Chondrocyte (in vitro differentiated cells): ENCODE data around the gene BTBD6. TPM values are rescaled to one million over a fixed set of nuclear protein-coding genes. Genes with fewer than 3 reads are reported as not detected.

Experiments
- DNase-seq: peaks from one replicate; pipeline ENCODE4 v3.0.0; 2021; ENCODE audit warnings: mixed read lengths, low spot score
- H3K27ac Mint-ChIP-seq: one replicate; pipeline ENCODE4 v1.8.0; 2021; ENCODE audit warnings: mild to moderate bottlenecking, moderate library complexity, mixed read lengths; ENCODE audit not compliant: unreplicated experiment
- H3K27me3 Mint-ChIP-seq: 2 replicates; pipeline ENCODE4 v1.8.0; 2021; ENCODE audit warnings: low read depth, mixed read lengths
- H3K36me3 Mint-ChIP-seq: 2 replicates; pipeline ENCODE4 v1.8.0; 2021; ENCODE audit warnings: low read depth, mixed read lengths
- H3K4me1 Mint-ChIP-seq: 2 replicates; pipeline ENCODE4 v1.8.0; 2021; ENCODE audit warnings: low read depth, mild to moderate bottlenecking, mixed read lengths
- H3K4me3 Mint-ChIP-seq: one replicate; pipeline ENCODE4 v1.8.0; 2021; ENCODE audit warnings: mild to moderate bottlenecking, moderate library complexity, mixed read lengths; ENCODE audit not compliant: unreplicated experiment
- H3K9me3 Mint-ChIP-seq: 2 replicates; pipeline ENCODE4 v1.8.0; 2021; ENCODE audit warnings: low read depth, mixed read lengths
- CTCF ChIP-seq: fragments of 200-600 bp; sonication (generic); IDR thresholded peaks from 2 replicates; pipeline ENCODE4 v1.5.0; 2021; ENCODE audit warnings: antibody characterized with exemption, mild to moderate bottlenecking, moderate library complexity
- total RNA-seq: library from RNA; stranded (reverse); gene quantifications from 3 replicates; pipeline ENCODE4 v1.2.1, GENCODE V29; 2021

Gene BTBD6
- total RNA-seq, 1 donor from 2014 or later: 54.3 TPM

GRCh38 chr14:105219753-105220152 is 28.6 kb upstream of the BTBD6 start:
- no peak for TF ChIP-seq CTCF
- DNase-seq: no peak
- H3K4me1 Mint-ChIP-seq: no peaks in the 10 kb centered on the region
- no peaks in the 10 kb centered on the region for H3K27me3 Mint-ChIP-seq
- H3K27ac Mint-ChIP-seq: no peak overlapping the region
- H3K36me3 Mint-ChIP-seq: peaks cover 8% of the 10 kb centered on the region
- H3K4me3 Mint-ChIP-seq: no peak overlapping the region
- H3K9me3 Mint-ChIP-seq: no peaks in the 10 kb centered on the region

- no peak overlapping the region for H3K27ac Mint-ChIP-seq
- H3K9me3 Mint-ChIP-seq: no peaks in the 10 kb centered on the region
- H3K4me1 Mint-ChIP-seq: no peaks in the 10 kb centered on the region
- H3K4me3 Mint-ChIP-seq: no peak overlapping the region
- H3K36me3 Mint-ChIP-seq: peaks cover 13% of the 10 kb centered on the region
- H3K27me3 Mint-ChIP-seq: no peaks in the 10 kb centered on the region
- TF ChIP-seq CTCF: no peak
- no peak for DNase-seq
Observed at GRCh38 chr14:105220699-105221597, 27.4 kb upstream of the BTBD6 start.

DNA sequence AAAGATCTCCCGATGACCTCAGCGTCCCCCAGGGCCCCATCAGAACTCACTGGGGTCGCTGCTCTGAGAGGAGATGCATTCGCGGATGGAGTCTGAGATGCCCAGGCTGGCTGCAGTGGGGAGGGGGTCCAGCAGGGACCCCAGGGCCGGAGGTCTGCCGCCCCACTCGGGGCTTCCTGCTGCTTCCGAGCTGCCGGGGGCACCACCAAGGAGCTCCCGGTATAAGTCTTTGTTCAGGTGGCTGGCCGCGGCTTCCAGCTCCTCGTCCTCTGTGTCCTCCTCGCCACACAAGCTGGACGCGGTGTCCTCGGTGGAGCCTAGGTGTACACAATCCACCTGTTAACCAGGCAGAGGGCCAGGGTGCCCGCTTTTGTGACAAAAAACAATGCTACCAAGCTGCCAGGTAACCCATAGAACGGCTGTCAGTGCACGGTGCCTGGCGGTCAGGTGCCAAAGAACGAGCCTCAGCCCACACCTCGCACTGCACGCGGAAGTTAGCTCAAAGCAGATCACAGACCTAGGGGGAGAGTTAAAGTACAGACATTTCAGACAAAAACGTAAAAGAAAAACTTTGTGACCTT is 26.6 kb upstream of the BTBD6 start:
- no peak overlapping the region for H3K27ac Mint-ChIP-seq
- peaks cover 16% of the 10 kb centered on the region for H3K36me3 Mint-ChIP-seq
- no peak for TF ChIP-seq CTCF
- H3K4me1 Mint-ChIP-seq: no peaks in the 10 kb centered on the region
- no peaks in the 10 kb centered on the region for H3K9me3 Mint-ChIP-seq
- no peaks in the 10 kb centered on the region for H3K27me3 Mint-ChIP-seq
- no peak for DNase-seq
- H3K4me3 Mint-ChIP-seq: no peak overlapping the region

DNA sequence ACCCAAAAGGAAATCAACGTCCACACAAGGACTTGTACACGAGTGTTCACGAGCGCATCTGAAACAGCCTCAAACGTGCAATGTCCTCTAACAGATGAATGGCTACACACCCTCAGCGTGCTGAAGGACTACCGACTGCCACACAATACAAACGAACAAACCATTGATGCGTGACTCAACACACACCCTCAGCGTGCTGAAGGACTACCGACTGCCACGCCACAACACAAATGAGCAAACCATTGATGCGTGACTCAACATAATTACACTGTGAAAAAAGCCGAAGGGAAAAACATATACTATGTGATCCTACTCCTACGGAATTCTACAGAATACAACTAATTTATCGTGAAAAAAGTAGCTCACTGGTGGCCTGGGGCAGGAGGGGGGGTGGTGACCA is 25.1 kb upstream of the BTBD6 start:
- Mint-ChIP-seq H3K9me3 (no peaks in the 10 kb centered on the region), H3K4me1 (no peaks in the 10 kb centered on the region), H3K36me3 (peaks cover 14% of the 10 kb centered on the region), H3K4me3 (no peak overlapping the region), H3K27me3 (no peaks in the 10 kb centered on the region), H3K27ac (no peak overlapping the region)
- no peak for DNase-seq
- no peak for TF ChIP-seq CTCF

GRCh38 chr14:105223770-105224544 is 24.4 kb upstream of the BTBD6 start:
- H3K36me3 Mint-ChIP-seq: peaks cover 11% of the 10 kb centered on the region
- H3K4me3 Mint-ChIP-seq: no peak overlapping the region

More at GRCh38 chr14:105223770-105224544, 24.4 kb upstream of the BTBD6 start:
- DNase-seq: no peak
- Mint-ChIP-seq H3K9me3 (no peaks in the 10 kb centered on the region), H3K27ac (no peak overlapping the region), H3K27me3 (no peaks in the 10 kb centered on the region), H3K4me1 (no peaks in the 10 kb centered on the region)
- no peak for TF ChIP-seq CTCF
